Activated gamma-delta T cell (primary cell): ENCODE measurements around the gene GRPEL1.

ENCODE experiments used
- DNase-seq: peaks from one replicate; lab custom pipeline; 2025; lab: John Stamatoyannopoulos, UW

GRPEL1 gene

GRCh38 chr4:7066006-7066405 is 1.9 kb downstream of the GRPEL1 start:
- no peak for DNase-seq

DNA sequence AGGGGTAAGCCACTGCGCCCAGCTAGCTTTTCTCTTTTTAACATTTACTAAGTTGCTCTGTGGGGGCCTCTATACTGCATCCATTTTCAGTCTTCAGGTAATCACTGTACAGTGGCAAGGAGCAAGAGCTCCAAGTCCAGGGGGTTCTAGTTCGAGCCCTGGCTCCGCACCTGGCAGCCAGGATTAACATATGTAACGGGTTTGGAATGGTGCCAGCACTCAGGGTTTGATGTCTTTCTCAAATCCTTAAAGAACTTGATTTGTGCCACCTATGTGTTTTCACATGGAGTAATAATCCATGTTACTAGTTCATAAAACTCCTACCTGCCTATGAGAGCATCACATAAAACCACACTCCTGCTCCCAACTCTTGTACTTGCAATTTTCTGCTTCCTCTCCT is 4.5 kb downstream of the GRPEL1 start:
- no peak for DNase-seq

- no peak for DNase-seq
These were observed 5.0 kb downstream of the GRPEL1 start for GRCh38 chr4:7062816-7063215.

DNA sequence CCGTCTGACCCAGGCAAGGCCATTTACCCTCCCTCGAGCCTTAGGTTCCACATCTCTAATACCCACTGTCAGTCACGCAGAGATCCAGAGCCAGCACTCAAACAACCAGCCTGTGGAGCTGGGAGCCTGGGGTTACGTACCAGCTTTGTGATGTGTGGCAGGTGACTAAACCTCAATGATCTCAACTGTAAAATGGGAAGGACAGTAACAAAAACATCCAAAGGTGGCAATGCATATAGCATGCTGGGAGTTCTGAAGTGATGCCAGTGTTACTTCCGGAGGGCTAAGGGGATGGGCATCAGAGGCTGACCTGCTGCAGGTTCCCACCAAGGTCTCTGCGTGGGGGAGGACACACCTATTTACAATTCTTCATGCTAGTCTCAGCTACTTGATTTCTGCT is 6.0 kb downstream of the GRPEL1 start:
- DNase-seq = no peak

DNA sequence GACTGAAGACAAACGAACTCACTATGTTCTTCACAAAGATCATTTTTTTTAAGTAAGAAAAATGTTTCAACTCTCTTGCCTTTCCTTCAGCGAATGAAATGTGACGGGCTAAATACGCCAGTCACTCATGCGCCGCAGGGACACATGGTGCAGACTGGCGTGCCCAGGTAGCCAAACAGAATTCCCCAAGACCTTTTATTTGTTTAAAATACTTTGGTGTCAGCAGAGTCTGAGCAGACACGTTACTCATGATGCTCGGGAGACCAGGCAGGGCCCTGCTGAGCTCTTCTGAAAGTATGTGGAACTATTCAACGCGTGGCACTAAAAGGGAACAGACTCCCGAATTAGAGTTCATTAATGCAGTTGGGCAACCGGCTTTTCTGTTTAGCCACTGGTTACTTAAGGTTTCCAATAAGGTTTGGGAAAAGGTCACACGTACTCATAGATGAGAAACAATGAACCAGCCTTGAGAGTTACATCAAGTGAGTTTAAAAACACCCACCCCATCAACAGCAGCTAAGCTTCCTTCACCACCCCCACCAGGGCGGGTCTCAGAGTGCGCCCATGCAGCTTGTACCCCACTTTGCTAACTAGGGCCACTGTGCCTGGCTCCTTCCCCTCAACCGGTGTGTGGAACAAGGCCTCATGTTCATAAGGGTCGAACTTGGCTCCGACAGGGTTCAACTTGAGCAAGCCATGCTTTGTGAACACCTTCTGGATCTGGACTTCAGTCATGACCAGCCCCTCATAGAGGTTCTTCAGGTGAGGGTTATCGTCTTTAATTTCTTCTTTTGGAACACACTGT is 7.3 kb downstream of the GRPEL1 start:
- DNase-seq = no peak

DNA sequence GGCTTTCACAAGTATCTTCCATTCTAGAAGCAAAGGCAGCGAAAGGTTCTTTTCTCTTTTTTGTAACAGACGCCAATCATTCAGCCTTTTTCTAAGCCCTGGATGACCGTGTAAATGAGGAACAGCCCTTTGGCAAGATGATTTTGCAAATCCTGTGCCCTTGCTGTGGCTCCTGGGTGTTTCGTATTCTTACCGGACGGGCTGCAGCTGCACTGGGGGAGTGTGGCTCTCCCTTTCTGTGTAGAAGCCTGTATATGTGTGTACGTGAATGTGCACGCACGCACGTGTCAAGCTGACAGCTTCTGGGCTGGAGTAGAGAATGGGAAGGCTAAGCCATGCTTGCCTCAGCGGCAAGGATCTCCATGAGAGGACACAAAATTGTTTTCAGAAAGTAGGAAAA is 8.2 kb downstream of the GRPEL1 start:
- DNase-seq = no peak

GRCh38 chr4:7058792-7059191 is 9.1 kb downstream of the GRPEL1 start:
- DNase-seq = no peak

GRCh38 chr4:7055990-7056325 is 11.9 kb downstream of the GRPEL1 start:
- no peak for DNase-seq

DNA sequence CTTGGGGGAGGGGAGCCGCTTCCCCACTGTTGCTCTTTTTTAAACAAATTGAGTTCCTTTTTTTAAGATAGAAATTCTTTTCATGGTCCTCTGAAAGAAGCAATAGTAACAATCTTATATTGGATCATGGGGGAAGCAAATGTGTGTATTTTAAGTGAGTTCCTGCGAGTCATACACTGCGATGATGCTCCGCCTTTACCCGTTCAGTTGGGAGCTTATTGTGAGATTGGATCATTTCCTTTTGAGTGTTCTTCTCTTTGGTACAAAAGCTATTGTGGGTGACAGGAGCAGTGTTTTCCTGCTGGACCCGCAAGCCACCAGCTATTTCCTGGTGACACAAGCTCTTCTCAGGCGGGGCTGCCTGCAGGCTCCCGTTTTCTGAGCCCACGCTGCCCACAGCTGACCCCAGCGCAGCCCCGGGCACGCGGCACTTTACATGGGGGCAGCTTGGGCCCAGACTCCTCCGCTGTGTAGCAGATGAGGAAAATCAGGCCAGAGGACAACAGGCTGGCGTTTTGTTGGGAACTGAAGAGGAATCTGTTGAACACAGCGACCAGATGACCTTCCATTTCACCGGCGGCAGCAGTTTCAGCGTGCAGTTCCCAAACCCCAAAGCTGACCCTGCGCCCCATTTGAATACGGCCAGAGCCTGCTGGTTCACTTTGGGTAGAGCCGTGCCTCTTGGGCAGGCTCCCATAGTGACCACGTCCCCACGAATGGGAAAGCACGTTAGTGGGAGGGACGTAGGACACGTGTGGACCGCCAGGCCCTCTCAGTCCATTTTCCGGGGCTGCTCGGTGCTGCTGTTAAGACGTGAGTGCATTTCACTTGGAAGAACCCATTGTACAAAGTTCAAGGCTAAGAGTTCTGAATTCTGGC is 12.5 kb downstream of the GRPEL1 start:
- DNase-seq = no peak

DNA sequence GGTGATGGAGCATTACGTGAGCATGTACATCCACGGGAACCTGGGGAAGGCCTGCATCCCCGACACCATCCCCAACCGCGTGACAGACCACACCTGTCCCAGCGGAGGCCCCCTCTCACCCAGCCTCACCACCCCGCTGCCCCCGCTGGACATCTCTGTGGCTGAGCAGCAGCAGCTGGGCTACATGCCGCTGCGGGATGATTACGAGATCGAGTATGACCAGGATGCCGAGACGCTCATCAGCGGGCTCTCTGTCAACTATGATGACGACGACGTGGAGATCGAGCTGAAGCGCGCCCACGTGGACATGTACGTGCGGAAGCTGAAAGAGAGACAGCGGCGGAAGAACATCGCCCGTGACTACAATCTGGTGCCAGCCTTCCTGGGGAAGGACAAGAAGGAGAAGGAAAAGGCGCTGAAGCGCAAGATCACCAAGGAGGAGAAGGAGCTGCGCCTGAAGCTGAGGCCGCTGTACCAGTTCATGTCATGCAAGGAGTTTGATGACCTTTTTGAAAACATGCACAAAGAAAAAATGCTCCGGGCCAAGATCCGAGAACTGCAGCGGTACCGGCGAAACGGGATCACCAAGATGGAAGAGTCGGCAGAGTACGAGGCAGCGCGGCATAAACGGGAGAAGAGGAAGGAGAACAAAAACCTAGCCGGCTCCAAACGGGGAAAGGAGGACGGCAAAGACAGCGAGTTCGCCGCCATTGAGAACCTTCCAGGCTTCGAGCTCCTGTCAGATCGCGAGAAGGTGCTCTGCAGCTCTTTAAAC is 13.6 kb downstream of the GRPEL1 start:
- no peak for DNase-seq

DNA sequence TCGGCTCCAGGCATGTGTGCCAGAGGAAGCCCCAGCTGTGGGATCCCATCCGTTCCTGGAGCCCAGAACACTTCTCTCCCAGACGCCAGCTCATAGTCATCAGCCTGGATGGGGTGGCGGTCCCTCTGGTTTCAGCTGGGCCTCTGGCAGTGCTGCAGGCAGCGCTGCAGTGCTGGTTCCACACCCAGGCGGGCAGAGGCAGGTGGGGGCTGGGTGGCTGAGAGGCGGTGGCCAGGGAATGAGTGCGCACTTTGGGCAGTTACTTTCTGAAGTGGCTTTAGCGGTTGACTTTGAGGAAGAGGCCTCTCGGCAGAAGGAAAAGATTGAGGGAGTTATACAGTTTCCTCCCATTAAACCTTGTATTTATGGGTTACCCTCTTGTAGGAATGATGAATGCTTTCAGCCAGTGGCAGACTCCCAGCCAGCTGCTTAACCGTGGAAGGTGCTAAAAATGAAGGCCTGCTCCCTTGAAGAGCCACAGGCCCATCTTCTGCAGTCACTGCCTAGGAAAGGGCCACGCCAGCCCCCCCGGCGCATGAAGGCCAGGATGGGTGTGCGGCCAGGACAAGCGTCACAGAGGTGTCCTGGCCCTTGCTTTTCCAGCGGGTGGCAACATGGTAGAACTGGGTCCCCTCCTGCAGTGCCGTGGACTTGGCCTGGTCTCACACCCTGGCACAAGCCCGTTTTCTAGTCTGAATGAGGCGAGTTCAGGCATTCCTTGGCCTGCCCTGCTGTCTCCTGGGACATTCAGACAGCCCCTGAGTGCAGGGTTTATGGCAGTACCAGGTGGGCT is 14.7 kb downstream of the GRPEL1 start:
- DNase-seq = no peak

DNA sequence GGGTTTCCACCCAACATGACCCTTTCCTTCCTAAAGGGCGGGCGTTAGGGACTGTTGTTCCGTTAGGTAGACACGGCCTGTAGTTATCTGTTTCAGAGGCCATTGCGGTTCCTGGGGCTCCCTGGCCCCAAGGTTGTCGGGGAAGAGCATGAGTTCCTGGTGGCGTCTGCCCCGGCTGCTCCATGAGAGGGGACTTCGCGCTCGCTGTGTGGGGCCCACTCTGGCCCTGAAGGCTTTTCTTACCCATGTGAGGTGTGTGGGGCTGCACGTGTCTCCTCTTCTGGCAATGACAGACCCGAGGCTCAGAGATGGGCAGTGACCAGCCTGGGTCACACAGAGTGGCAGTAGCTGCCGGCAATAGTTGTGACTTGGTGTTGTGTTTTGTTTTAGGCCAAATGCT is 15.6 kb downstream of the GRPEL1 start:
- no peak for DNase-seq

DNA sequence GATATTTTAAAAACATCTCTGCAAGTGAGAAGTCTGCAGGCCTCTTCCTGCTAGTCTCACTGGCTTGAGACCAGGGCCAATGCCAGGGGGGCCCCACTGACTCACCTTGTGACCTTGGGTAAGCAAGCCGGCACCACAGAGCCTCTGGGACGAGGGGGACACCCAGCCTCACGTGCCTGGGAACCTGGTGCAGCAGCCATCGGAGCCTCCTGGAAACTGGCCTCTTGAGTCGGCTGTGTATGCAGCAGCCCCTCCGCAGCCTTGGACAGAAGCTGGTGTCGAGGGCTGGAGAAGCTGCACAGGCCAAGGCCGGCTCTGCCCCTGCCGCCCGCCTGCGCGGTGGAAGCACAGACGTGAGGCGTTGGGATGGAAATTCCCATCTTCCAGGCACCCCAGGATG is 16.0 kb downstream of the GRPEL1 start:
- DNase-seq = no peak

DNA sequence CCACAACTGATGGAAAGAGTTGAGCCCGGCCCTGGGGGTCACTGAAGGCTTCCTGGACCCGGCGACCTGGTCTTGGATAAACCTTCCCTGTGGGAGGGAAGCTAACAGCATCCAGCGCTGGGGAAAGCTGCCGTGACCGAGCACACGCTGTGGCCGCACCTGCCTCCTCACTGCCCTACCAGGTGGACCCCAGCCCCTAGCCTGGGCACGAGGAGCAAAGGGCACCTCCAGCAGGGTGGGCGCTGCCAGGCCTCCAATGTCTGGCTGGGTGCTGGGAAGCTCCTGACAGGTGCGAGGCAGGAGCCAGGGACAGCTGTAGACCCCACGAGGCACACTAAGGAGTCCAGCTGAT is 16.7 kb downstream of the GRPEL1 start:
- DNase-seq = no peak

- DNase-seq = no peak
These were observed 17.3 kb downstream of the GRPEL1 start for GRCh38 chr4:7050481-7051143.

- DNase-seq = no peak
These were observed 18.1 kb downstream of the GRPEL1 start for GRCh38 chr4:7049739-7050138.

DNA sequence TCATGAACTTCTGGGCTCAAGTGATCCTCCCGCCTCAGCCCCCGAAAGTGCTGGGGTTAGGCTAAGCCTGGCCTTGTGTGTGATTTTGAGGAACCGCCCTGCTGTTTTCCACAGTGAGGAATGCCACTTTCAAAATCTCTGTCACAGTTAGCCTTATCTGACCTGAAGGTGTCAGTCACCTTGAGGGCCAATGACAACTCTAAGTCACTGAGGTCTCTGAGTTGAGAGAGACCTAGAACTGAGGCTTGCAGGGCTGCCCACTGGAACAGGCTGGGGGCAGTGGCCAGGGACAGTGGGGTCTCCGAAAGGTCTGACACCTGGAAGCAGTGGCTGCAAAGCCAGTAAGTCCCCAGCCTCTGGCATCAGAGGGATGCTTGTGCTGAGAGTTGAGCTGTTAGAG is 18.6 kb downstream of the GRPEL1 start:
- DNase-seq = no peak

DNA sequence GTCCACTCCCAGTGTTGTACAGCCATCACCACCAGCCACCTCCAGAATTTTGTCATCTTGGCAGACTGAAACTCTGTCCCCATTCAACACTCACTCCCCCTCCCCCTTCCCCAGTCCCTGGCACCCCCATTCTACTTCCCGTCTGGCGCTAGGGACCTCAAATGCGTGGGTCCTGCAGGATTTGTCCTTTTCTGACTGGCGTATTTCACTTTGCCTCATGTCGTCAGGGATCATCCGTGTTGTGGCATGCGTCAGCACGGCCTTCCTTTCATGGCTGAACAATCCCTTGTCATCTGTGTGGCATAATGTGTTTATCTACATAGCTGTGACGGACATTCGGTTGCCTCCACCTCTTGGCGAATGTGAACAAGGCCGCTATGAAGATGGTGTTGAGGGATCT is 19.2 kb downstream of the GRPEL1 start:
- DNase-seq = no peak

DNA sequence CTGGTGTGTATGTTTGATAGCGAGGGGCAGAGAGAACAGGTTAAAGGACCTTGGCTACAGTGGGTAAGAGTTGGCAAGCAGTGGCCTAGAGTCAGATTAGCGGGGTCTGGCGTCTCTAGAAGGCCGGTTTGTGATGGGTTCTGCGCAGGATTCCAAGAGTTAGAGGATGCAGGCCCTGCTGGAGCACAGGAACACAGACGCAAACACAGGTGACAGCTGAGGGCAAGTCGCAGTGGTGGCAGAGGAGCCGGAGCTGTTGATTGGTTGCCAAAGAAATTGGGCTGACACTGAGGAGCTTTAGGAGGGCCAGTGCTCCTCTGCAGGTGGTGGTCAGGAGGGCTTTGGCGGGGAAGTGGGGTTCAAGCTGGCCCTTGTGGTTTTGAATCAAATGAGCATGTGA is 20.9 kb downstream of the GRPEL1 start:
- DNase-seq = no peak

DNA sequence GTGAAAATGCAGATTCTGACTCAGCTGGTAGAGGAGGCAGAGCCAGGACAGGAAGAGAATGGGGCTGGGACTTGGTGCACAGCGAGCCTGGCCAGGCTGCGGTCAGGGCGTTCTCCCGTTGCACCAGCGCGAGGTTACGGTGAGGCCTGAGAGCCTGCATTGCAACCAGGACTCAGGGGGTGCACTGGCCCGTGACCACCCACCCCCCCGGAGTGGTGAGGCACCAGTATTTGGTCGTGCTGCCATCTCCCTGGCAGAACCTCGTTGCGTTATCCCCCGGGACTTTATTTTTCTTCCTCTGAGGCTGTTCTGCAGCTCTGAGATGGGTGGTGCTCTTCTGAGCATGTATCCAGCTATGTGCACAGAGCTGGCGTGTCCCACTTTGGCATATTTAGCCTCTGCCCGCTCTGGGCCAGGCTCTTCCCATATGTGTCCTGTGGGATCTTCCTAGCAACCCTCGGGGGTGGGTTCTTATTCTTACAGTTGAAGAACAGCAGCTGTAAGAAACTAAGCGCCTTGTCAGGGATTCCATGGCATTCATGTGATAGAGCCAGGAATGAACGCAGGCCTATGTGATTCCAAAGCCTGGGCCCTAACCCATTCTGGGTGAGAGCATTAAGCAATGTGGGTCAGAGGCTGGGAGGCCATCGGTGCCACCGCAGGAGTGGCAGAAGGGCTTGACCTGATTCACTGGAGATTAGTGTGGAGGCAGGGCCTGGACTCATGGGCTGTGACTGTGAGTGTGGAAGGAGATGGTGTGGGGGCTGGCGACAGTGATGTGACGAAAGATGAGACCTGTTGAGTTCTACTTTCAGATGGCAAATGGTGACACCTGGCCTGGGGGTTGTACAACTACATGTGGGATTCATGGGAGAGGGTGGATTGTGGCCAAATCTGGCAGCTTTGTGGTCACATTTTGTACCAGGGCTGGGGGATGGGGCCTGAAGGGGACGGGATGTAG is 21.6 kb downstream of the GRPEL1 start:
- DNase-seq = no peak
